ENCODE data around the gene PTPN7.

The PTPN7 gene

DNA sequence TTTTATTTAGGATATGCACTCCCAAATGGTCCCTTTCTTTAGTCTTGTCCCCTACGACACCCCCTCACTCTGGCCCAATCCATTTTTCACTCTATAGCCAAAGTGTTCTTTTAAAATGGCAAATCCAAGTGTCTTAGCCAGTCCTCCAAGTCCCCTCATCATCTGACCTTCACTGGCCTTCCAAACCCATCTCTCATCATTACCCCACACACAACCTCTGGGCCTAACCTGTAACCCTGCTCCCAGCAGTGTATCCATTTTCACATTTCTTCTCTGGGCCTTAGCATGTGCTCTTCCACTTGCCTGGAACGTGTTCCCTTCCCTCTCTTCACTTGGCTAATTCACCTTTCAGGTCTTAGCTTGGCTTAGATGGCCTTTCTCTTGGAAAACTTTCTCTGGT is 9.4 kb downstream of the PTPN7 start:
- H3K9me2 ChIP-seq (replicated peaks; ENCODE audit: insufficient read depth, low read length), result no peaks in the 10 kb centered on the region
- no peaks in the 10 kb centered on the region for H3K79me2 ChIP-seq (ENCODE audit: insufficient read depth, low read length)
- H3K9ac ChIP-seq (ENCODE audit: low read length), result no peak overlapping the region
- no peak overlapping the region for H3K4me3 ChIP-seq (ENCODE audit: insufficient read depth, low read length, poor library complexity, severe bottlenecking)
- no peaks in the 10 kb centered on the region for H4K20me1 ChIP-seq (ENCODE audit: low read depth, low read length)
- no peaks in the 10 kb centered on the region for H3K27me3 ChIP-seq (ENCODE audit: low read length)
- no peak for TF ChIP-seq EZH2phosphoT487 (conservative IDR thresholded peaks at IDR 0.05; ENCODE audit: low read length)
- TF ChIP-seq, protein P1, sequence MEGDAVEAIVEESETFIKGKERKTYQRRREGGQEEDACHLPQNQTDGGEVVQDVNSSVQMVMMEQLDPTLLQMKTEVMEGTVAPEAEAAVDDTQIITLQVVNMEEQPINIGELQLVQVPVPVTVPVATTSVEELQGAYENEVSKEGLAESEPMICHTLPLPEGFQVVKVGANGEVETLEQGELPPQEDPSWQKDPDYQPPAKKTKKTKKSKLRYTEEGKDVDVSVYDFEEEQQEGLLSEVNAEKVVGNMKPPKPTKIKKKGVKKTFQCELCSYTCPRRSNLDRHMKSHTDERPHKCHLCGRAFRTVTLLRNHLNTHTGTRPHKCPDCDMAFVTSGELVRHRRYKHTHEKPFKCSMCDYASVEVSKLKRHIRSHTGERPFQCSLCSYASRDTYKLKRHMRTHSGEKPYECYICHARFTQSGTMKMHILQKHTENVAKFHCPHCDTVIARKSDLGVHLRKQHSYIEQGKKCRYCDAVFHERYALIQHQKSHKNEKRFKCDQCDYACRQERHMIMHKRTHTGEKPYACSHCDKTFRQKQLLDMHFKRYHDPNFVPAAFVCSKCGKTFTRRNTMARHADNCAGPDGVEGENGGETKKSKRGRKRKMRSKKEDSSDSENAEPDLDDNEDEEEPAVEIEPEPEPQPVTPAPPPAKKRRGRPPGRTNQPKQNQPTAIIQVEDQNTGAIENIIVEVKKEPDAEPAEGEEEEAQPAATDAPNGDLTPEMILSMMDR (IDR thresholded peaks at IDR 0.05; ENCODE audit: insufficient read depth, low read length, poor library complexity, severe bottlenecking), result no peak
- H2AFZ ChIP-seq (ENCODE audit: low read depth, low read length, severe bottlenecking), result no peak overlapping the region
- H3K4me2 ChIP-seq (ENCODE audit: low read depth, low read length, poor library complexity, severe bottlenecking), result no peak overlapping the region
- H3K36me3 ChIP-seq (ENCODE audit: low read length), result no peaks in the 10 kb centered on the region
- H3F3A ChIP-seq (ENCODE audit: insufficient read depth), result peaks cover 7% of the 10 kb centered on the region; the same call in 1 of the 2 replicates
- H3K9me3 ChIP-seq (ENCODE audit: insufficient read depth, low read length), result no peaks in the 10 kb centered on the region
- H3K27ac ChIP-seq (ENCODE audit: low read depth, low read length), result no peak overlapping the region

DNA sequence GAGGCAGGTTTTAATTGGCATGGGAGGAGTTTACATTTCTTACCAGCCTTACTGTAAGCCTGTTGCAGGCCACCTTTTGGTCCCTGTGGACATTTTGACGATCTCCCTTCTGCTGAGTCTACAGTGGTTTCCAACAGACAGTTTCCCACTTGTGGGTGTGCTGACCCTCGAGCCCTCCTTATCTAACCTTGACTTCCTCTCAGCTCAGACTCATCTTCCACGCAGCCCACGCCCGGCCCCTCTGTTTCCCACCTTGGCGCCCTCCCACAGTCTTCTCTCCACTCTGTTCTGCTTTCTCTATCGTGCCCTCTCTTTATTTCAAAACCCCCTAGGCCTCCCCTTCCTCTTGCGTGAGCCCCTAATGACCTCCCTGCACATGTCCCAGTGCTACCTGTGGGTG is 9.8 kb downstream of the PTPN7 start:
- H3K4me3 ChIP-seq (ENCODE audit: insufficient read depth, low read length, poor library complexity, severe bottlenecking), result no peak overlapping the region
- no peak overlapping the region for H3K9ac ChIP-seq (ENCODE audit: low read length)

DNA sequence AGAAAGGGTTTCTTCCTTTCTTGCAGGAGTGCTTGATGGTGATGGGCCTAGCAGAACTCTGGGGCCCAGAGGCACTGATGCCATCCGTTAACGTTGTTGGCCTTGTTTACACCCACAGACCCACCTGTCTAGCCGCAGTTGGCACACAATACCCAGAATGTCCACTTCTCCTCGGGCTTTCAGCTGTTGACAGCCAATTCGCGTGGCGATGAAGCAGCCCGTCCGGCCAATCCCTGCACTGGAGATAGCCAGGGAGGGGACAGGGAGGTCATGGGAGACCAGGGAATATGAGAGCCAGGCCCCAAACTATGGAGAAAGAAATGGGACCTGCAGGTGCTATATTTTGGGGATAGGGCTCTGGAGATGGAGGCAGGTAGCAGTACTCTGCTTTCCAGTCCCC is 10.2 kb downstream of the PTPN7 start:
- Histone ChIP-seq H3K27me3 (ENCODE audit: low read length) (no peaks in the 10 kb centered on the region), H3K36me3 (ENCODE audit: low read length) (no peaks in the 10 kb centered on the region), H3K4me2 (ENCODE audit: low read depth, low read length, poor library complexity, severe bottlenecking) (no peak overlapping the region), H3K9ac (ENCODE audit: low read length) (no peak overlapping the region), H3K27ac (ENCODE audit: low read depth, low read length) (no peak overlapping the region), H3K9me3 (ENCODE audit: insufficient read depth, low read length) (no peaks in the 10 kb centered on the region), H3F3A (ENCODE audit: insufficient read depth) (peaks cover 14% of the 10 kb centered on the region), H3K79me2 (ENCODE audit: insufficient read depth, low read length) (no peaks in the 10 kb centered on the region), H2AFZ (ENCODE audit: low read depth, low read length, severe bottlenecking) (no peak overlapping the region), H3K9me2 (replicated peaks; ENCODE audit: insufficient read depth, low read length) (no peaks in the 10 kb centered on the region), H3K4me3 (ENCODE audit: insufficient read depth, low read length, poor library complexity, severe bottlenecking) (no peak overlapping the region), H4K20me1 (ENCODE audit: low read depth, low read length) (no peaks in the 10 kb centered on the region)
- TF ChIP-seq, protein P1 (IDR thresholded peaks at IDR 0.05; ENCODE audit: insufficient read depth, low read length, poor library complexity, severe bottlenecking), result no peak
- no peak for TF ChIP-seq EZH2phosphoT487 (conservative IDR thresholded peaks at IDR 0.05; ENCODE audit: low read length)

More for the DNA sequence above, 9.8 kb downstream of the PTPN7 start:
- H3K36me3 ChIP-seq (ENCODE audit: low read length), result no peaks in the 10 kb centered on the region
- no peaks in the 10 kb centered on the region for H4K20me1 ChIP-seq (ENCODE audit: low read depth, low read length)
- H3K9me2 ChIP-seq (replicated peaks; ENCODE audit: insufficient read depth, low read length), result no peaks in the 10 kb centered on the region
- no peak overlapping the region for H3K4me2 ChIP-seq (ENCODE audit: low read depth, low read length, poor library complexity, severe bottlenecking)
- H3K27ac ChIP-seq (ENCODE audit: low read depth, low read length), result no peak overlapping the region
- no peaks in the 10 kb centered on the region for H3K9me3 ChIP-seq (ENCODE audit: insufficient read depth, low read length)
- H2AFZ ChIP-seq (ENCODE audit: low read depth, low read length, severe bottlenecking), result no peak overlapping the region
- TF ChIP-seq, protein P1 (IDR thresholded peaks at IDR 0.05; ENCODE audit: insufficient read depth, low read length, poor library complexity, severe bottlenecking), result no peak
- no peak for TF ChIP-seq EZH2phosphoT487 (conservative IDR thresholded peaks at IDR 0.05; ENCODE audit: low read length)
- no peaks in the 10 kb centered on the region for H3K27me3 ChIP-seq (ENCODE audit: low read length)
- no peaks in the 10 kb centered on the region for H3K79me2 ChIP-seq (ENCODE audit: insufficient read depth, low read length)
- H3F3A ChIP-seq (ENCODE audit: insufficient read depth), result peaks cover 10% of the 10 kb centered on the region
